Measurements from ENCODE around the gene PLVAP.

Gene PLVAP

GRCh38 chr19:17336872-17337674 is 40.1 kb downstream of the PLVAP start, which contains the start of gene GTPBP3:
Gene GTPBP3 (plus strand): TSS chr19:17337553. CDS start chr19:17337612, 59 bp downstream.
- FAIRE-seq (peak; percentile 100), DNase-seq (ENCODE audit: insufficient read length, low spot score) (peak; percentile 98)

GRCh38 chr19:17335575-17335974 is 41.6 kb downstream of the PLVAP start:
- no peak for FAIRE-seq
- DNase-seq (ENCODE audit: insufficient read length, low spot score), result no peak

GRCh38 chr19:17334414-17335409 is 42.4 kb downstream of the PLVAP start, which contains the start of gene ANO8:
Gene ANO8 (minus strand): TSS chr19:17334855. CDS start chr19:17334670, 185 bp downstream.
- DNase-seq (ENCODE audit: insufficient read length, low spot score) (peak; percentile 92), FAIRE-seq (peak; percentile 96)

DNA sequence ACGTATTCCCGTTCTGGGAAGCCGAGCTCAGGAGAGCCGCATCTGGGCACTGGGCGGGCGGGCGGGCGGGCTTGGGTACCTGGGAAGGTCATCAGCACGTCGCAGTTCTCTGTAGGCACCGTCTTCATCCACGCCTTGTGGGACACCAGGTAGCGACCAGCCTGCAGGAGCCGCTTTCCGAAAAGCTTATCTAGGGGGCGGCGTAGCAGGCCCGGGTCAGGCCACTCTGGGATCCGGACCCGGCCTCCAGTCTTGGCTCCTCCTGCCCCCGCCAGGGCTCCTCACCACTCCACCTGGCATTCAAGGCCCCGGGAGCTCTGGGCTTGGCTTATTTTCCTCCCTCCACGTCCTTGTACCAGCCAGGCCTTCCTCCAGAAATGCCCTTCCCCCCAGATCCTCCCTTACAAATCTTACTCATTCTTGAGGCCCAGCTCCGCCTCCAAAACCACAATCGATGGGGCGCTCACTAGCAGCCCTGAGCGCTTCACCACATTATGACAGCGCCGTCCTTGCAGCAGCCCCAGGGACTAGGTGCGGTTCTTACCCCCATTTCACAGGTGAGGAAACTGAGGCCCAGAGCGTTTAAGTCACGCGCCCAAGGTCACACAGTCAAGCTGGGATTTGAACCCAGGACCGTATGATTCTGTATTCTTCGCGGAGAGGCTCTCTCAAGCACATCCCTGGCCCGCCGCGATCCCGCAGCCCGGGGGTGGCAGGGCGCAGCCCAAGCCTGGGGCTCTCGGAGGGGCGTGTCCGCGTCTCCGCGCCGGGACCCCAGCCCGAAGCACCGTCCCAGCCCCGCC is 43.3 kb downstream of the PLVAP start:
- FAIRE-seq (peak; percentile 39), DNase-seq (ENCODE audit: insufficient read length, low spot score) (peak; percentile 77)

GRCh38 chr19:17332677-17333581 is 44.2 kb downstream of the PLVAP start:
- FAIRE-seq (no peak), DNase-seq (ENCODE audit: insufficient read length, low spot score) (no peak)

- FAIRE-seq (no peak), DNase-seq (ENCODE audit: insufficient read length, low spot score) (no peak)
Measured at GRCh38 chr19:17332360-17332676, 44.8 kb downstream of the PLVAP start.

GRCh38 chr19:17331045-17331558 is 46.0 kb downstream of the PLVAP start:
- DNase-seq (ENCODE audit: insufficient read length, low spot score) (no peak), FAIRE-seq (no peak)

- FAIRE-seq (no peak), DNase-seq (ENCODE audit: insufficient read length, low spot score) (no peak)
Measured at GRCh38 chr19:17330262-17331044, 46.7 kb downstream of the PLVAP start.

DNA sequence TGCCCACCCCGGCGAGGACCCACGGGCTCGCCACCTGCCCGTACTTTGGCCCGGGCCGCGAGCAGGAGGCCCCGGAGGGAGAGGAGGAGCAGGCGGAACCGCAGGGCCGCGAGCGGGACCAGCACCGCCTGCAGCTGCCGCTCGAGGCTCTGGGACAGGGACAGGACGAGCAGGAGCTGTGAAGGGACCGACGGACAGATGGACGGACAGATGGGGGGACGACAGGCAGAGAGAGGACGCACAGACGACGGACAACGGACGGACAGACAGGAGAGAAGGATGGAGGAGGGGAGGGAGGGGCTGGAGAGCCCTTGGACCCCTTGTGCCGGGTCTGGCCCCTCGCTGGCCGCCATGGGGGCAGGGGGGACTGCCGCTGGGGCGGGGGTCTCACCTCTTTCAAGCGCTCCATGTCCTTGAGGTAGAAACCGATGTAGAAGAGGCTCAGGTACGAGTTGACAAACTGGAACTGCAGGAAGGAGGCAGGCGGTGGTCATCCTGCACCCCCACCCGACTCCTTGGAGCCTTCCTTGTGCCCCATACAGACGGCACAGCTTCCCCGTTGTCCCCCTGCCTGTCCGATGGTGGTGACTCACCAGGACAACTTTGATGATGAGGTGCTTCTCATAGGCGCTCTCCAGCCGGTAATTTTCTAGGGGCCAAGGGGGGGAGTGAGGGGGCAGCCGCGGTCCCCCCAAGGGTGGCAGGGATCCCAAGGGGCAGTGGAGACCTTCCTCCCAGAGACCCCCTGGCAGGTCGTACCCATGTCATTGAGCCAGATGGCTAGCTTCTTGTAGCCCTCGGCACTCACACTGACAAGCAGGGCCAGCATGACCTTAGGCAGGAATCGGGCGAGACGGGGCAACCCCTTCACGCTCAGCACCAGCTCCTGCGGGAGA is 47.5 kb downstream of the PLVAP start:
- DNase-seq (ENCODE audit: insufficient read length, low spot score) (no peak), FAIRE-seq (no peak)

GRCh38 chr19:17328517-17329365 is 48.4 kb downstream of the PLVAP start:
- no peak for FAIRE-seq
- peak; percentile 42 for DNase-seq (ENCODE audit: insufficient read length, low spot score)

- FAIRE-seq (peak; percentile 44), DNase-seq (ENCODE audit: insufficient read length, low spot score) (peak; percentile 85)
Measured at GRCh38 chr19:17327654-17328516, 49.3 kb downstream of the PLVAP start.

GRCh38 chr19:17327068-17327653 is 50.0 kb downstream of the PLVAP start:
- no peak for FAIRE-seq
- DNase-seq (ENCODE audit: insufficient read length, low spot score), result no peak

GRCh38 chr19:17326595-17326966 is 50.6 kb downstream of the PLVAP start:
- DNase-seq (ENCODE audit: insufficient read length, low spot score) (no peak), FAIRE-seq (no peak)

GRCh38 chr19:17325881-17326594 is 51.1 kb downstream of the PLVAP start:
- DNase-seq (ENCODE audit: insufficient read length, low spot score) (no peak), FAIRE-seq (no peak)

- DNase-seq (ENCODE audit: insufficient read length, low spot score), result no peak
- no peak for FAIRE-seq
Measured at GRCh38 chr19:17325133-17325532, 52.0 kb downstream of the PLVAP start.

Data from GM19239 (cell line).